ENCODE measurements around the gene BMERB1.
"Not testable (repeated sequence)": the region's sequence is repeated elsewhere in the genome, so short reads cannot be mapped to it uniquely, and the experiment has no call there.

The BMERB1 gene

DNA sequence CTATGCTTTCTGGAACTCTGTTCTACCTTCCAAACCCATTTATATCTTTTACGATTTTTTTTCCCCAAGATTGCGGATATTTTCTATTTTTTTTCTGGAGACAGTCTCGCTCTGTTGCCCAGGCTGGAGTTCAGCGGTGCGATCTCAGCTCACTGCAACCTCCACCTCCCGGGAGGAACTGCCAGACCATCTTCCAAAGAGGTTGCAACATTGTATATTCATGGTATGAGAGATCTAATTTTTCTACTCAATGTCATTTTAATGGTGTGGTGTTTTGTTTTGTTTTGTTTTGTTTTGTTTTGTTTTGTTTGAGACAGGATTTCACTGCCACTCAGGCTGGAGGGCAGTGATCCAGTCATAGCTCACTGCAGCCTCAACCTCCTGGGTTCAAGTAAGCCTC lies 8.5 kb upstream of the BMERB1 start:
- DNase-seq (ENCODE audit: low read depth in 2 of 2), result no peak

DNA sequence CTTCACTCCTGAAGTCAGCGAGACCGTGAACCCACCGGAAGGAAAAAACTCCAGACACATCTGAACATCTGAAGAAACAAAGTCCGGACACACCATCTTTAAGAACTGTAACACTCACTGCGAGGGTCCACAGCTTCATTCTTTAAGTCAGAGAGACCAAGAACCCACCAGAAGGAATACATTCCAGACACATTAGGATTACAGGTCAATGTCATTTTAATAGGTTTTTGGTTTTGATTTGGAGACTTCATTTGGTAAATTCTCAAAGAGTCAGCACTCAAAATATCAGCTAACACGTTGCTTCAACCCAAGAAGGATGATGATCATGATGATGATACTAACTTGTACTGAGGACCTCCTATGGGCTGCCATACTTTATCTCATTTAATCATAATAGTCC lies 7.6 kb upstream of the BMERB1 start:
- no peak for DNase-seq (ENCODE audit: low read depth in 2 of 2)

DNA sequence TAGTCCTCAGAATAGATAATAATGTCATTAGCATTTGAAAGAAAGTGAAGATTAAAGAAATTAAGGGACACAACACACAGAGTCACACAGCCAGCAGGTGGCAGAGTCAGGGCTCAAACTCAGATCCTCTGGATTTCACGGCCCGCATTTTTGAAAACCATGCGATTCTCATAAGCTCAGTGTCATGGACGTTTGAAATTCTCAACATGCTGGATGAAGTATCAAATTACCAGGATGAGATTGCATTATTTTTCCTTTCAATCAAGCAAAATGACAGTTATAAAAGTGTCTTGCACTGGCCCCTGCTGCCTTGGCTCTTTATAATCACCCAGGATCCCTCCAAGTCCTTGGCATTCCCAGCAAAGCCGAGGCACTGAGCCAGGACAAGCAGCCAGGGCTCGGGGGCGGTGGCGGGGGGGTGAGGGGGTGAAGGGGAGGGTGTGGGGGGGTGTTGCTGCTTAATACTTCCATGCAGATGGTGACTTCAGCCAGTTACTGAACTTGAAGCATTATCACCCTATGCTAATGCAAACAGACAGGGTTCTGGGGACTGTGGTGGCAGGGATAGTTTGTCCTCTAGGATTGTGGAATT lies 6.6 kb upstream of the BMERB1 start:
- DNase-seq (ENCODE audit: low read depth in 2 of 2), result peak; percentile 35 to 46

DNA sequence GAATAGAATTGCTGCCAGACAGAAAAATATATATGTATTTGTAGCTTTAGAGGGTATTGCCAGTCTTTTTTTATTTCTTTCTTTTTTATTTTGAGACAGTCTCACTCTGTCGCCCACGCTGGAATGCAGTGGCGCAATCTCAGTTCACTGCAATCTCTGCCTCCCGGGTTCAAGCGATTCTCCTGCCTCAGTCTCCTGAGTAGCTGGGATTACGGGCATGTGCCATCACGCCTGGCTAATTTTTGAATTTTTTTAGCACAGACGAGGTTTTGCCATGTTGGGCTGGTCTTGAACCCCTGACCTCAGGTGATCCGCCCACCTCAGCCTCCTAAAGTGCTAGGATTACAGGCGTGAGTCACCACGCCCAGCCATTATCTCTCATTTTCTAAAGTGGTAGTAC lies 3.5 kb upstream of the BMERB1 start:
- not testable (repeated sequence) for DNase-seq (ENCODE audit: low read depth in 2 of 2)

DNA sequence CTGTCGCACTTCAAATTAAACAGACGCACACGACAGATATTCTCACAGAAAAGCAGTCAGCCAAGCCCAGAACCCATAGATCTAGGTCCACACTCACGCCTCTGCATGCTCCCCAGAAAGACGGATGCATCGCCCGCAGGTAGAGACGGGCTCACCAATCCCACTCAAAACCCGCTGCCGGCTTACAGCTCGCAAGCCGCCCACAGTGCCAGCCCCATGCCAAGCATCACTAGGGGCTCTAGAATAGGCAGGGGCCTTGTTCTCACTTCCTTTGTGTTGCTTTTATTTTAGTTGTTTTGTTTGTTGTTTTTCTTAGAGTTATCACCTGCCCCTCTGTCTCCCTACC lies 336 bp upstream of the BMERB1 start:
- DNase-seq (ENCODE audit: low read depth in 2 of 2), result no peak

DNA sequence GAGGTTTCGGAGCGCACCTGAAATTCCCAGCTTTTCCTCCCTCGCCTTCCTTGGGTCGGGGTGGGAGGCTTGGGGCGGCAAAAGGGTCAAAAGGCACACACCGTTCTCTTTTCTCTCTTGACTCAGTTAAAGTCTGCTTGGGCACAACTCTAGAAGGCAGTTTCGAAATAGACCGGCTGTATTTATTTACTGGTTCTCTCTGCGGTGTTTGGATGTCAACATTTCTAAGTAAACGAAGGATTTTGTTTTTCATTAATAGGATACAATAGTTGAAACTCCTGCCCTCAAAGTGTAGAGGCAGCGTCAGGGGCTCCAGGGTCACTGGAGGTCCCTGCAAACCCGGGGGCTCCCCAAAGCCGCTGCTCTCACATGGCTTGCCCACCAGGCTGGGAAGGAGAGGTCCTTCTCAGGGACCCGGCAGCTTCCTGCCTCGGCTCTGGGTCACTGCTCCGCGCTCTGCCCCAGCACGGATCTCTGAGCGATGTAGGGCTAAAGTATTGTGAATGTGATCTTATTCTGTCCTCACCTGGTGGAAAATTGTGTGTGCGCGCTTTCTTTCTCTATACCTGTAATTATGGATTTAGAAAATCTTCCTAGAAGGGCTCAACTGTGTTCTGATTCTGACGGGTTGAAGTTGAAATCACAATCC lies 952 bp downstream of the BMERB1 start:
- no peak for DNase-seq (ENCODE audit: low read depth in 2 of 2)

DNA sequence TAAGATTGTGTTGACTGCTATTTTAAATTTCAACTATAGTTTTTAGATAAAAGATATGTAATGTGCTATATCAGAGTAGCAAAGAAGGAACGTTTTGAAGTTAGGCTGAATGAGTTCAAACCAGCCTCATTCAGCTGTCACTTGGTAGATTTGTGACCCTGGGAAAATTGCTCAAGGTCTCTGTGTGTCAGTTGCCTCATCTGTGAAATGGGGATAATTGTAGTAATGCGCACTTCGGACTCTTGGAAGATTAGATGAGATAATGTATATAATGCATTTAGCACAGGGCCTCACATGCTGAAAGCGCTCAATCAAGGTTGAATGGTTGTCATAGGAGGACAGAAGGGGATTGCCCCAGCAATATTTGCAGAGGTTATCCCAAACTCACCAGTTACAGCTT lies 4.7 kb downstream of the BMERB1 start:
- no peak for DNase-seq (ENCODE audit: low read depth in 2 of 2)

DNA sequence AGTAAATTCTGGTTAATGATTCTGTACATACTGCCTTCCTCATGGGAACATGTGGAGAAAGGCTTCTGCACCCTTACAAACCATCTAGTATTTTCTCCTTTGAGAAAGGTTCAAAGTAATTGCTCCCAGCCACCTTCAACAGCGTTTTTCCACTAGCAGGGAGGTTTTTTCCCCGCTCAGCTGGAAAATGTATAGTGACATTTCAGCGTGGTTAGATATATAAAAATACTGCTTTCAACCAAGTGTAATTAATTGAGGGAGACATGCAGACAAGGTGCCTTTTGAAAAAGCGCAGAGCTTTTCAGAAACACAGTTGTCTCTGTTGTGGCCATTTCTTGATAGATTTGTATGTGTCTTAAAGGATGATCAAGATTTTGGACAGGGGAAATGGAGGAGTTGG lies 5.1 kb downstream of the BMERB1 start:
- no peak for DNase-seq (ENCODE audit: low read depth in 2 of 2)

DNA sequence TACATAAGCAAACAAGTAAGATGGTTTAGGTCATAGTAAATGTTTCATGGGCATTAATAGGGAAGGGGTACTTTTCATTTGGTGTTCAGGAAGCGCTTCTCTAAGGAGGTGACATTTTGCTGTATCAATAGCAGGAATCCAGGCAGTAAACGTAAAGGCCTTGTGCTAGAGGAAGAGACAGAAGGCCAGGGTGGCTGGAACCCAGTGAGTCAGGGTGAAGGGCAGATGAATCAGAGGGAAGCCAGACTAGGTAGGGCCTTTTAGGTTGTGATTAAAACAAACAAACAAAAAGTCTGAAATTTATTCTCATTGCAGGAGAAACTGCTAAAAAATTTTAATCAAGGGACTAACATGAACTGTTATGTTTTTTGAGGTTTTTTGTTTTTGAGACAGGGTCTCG lies 6.5 kb downstream of the BMERB1 start:
- DNase-seq (ENCODE audit: low read depth in 2 of 2), result no peak

DNA sequence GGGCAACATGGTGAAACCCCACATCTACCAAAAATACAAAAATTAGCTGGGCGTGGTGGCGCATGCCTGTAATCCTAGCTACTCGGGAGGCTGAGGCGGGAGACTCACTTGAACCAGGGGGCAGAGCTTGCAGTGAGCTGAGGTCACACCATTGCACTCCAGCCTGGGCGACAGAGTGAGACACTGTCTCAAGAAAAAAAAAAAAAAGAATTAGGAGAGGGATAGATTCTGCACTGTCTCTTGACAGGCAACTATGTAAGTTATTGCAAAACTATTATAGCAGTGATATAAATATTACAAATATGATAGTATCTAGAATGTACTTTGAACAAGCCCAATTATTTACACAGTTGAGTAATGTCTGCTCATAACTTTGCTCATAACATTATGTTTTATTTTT lies 7.8 kb downstream of the BMERB1 start:
- DNase-seq (ENCODE audit: low read depth in 2 of 2), result not testable (repeated sequence)

DNA sequence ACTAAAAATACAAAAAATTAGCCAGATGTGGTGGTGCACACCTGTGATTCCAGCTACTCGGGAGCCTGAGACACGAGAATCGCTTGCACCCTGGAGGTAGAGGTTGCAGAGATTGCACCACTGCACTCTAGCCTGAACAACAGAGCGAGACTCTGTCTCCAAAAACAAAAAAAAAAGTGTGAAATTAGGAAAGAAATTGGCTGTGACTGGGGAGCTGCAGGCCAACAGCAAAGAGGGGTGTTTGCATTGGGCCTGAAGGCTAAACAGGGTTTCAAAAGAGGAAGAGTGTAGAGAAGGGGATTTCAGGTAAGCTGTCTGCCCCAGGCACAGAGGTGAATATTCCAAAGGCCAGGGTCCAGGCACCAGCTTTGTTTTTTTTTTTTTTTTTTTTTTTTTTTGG lies 9.4 kb downstream of the BMERB1 start:
- DNase-seq (ENCODE audit: low read depth in 2 of 2), result no peak

DNA sequence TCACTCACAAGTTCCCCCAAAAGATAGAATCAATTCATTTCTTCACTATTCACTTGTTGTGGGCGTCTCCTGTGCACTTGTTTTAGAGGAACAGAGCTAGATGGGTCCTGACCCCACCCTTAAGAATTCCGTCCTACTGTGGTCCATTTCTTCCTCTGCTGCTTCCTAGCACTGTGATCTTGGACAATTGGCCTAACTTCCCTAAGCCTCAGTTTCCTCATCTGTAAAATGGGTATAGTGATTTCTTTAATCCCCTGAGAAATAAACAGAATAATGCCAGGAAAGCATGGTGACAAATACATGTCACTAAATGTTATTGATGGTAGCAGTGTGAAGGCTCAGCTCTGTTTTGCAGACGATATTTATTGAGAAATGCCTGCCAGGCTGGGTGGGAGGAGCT lies 9.9 kb downstream of the BMERB1 start:
- DNase-seq (ENCODE audit: low read depth in 2 of 2), result no peak

DNA sequence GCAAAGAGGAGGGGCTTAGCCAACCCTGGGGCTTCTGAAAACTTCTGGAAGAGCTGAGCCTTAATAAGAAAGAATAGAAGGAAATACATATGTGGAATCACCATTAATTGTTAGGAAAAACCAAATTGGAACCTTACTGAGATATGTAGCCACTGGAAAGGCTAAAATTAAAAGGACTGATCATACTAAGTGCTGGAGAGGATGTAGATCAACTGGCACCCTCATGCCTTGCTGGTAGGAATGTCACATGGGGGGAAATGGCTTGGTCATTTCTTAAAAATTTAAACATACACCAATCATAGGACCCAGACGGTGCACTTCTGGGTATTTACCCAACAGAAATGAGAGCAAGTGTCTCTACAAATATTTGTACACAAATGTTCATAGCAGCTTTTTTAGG lies 11.1 kb downstream of the BMERB1 start:
- no peak for DNase-seq (ENCODE audit: low read depth in 2 of 2)

DNA sequence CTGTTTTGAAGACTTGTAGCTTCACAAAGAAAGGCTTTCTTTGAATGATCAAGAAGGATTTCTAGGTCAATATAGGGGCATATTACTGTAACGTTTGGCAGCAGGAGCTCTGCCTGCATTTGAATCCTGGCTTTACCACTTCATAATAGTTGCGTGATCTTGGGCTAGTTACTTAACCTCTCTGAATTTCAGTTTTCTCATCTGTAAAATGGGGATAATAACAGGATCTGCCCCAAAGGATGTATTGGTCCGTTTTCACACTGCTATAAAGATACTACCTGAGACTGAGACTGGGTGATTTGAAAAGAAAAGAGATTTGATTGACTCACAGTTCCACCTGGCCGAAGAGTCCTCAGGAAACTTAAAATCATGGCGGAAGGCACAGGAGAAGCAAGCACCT lies 12.5 kb downstream of the BMERB1 start:
- no peak for DNase-seq (ENCODE audit: low read depth in 2 of 2)

DNA sequence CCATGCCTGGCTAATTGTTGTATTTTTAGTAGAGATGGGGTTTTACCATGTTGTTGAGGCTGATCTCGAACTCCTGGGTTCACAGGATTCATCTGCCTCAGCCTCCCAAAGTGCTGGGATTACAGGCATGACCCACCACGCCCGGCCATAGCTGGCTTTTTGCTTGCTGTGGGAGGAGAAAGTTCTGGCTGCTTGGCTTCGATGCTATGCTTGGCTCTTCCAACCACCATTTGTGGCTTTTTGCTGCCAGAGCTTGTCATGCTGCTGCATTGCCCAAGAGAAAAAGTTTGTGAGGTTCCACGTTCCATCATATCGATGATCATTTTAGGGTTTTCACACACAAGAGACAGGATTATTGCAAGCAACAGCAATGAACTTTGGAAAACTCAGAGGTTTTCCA lies 16.2 kb downstream of the BMERB1 start:
- DNase-seq (ENCODE audit: low read depth in 2 of 2), result no peak

DNA sequence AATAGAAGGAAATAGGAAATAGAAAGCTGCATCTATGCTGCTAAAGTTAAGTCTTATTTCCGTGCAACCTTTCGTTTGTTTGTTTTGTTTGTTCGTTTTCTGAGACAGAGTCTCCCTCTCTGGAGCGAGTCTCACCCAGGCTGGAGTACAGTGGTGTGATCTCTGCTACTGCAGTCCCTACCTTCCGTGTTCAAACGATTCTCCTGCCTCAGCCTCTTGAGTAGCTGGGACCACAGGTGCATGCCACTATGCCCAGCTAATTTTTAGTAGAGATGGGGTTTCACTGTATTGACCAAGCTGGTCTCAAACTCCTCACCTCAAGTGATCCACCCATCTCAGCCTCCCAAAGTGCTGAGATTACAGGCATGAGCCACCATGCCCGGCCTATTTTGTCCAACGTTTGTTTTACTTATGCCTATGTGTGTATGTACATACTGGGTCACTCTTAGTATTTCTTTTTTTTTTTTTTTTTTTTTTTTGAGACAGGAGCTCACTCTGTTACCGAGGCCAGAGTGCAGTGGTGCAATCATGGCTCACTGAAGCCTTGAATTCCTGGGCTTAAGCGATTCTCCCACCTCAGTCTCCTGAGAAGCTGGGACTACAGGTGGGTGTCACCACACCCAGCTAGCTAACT lies 16.8 kb downstream of the BMERB1 start:
- no peak for DNase-seq (ENCODE audit: low read depth in 2 of 2)

DNA sequence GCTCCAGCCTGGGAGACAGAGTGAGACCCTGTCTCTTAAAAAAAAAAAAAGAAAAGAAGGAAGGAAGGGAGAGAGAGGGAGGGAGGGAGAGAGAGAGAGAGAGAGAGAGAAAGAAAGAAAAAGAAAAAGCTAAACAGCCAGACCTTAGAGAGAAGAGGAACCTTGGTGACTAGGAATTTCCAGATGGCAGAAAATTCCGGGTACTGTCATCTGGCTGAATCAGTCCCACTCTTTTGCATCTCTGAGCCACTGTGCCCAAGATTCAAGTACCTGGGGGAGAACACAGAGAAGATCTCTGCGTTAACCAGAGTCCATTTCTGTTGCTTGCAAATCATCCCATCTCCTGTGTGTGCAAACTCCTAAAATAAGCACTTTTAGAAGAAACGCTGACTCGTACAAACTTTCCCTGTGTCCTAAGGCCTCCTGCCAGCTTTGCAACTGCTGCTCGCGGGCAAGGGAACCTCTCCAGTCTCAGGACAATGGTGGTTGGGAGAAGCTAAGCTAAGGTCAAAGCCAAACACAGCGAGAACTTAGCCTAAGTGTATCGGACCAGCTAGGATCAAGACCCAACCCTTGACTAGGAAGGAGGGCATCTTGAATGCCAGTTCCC lies 18.0 kb downstream of the BMERB1 start:
- DNase-seq (ENCODE audit: low read depth in 2 of 2), result no peak

DNA sequence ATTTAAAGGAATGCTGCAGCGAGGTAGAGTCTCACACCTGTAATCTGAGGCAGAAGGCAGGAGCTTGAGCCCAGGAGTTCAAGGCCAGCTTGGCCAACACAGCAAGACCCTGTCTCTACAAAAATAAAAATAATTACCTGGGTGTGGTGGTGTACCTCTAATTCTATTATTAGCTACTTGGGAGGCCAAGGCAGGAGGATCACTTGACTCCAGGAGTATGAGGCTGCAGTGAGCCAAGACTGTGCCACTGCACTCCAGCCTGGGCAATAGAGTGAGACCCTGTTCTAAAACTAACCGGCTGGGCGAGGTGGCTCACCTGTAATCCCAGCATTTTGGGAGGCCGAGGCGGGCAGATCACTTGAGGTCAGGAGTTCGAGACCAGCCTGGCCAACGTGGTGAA lies 18.9 kb downstream of the BMERB1 start:
- DNase-seq (ENCODE audit: low read depth in 2 of 2), result not testable (repeated sequence)

DNA sequence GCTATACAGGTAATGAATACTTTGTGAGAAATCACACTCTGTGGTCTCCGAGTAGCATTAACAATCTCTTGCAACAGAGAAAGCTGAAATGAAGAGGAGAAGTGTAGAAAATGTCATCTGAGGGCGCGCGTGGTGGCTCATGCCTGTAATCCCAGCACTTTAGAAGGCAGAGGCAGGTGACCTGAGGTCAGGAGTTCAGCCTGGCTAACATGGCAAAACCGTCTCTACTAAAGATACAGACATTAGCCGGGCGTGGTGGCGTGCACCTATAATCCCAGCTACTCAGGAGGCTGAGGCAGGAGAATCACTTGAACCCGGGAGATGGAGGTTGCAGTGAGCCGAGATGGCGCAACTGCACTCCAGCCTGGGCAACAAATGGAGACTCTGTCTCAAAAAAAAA lies 20.5 kb downstream of the BMERB1 start:
- not testable (repeated sequence) for DNase-seq (ENCODE audit: low read depth in 2 of 2)

DNA sequence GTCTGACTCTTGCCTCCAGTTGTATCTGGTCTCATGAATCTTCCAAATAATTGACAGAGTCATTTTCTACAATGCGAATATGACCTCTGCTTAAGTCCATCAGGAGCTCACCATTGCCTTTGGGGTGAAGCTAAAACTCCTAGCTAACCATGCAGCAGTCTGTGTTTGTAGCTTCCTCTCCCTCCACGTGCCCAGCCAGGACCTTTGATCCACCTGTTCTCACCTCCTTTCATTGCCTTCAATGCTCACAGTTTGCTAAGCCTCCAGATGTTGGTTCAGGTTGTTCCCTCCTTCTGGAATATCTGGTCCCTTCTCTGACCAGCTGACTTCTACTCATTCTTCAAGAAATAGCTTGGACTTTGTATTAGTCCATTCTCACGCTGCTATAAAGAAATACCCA lies 23.0 kb downstream of the BMERB1 start:
- no peak for DNase-seq (ENCODE audit: low read depth in 2 of 2)

DNA sequence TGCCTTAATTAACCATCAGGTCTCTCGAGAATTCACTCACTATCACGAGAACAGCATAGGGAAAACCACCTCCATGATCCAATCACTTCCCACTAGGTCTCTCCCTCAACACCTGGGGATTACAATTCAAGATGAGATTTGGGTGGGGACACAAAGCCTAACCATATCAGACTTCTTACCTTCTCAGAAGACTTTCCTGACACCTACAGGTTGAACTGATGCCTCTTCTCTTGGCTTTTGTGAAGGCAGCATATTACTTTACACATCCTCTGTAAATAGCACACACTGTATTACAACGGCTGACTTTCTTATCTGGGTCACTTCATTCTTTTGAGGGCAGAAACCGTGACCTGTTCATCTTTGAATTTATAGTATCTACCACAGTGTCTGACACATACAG lies 23.6 kb downstream of the BMERB1 start:
- DNase-seq (ENCODE audit: low read depth in 2 of 2), result no peak

DNA sequence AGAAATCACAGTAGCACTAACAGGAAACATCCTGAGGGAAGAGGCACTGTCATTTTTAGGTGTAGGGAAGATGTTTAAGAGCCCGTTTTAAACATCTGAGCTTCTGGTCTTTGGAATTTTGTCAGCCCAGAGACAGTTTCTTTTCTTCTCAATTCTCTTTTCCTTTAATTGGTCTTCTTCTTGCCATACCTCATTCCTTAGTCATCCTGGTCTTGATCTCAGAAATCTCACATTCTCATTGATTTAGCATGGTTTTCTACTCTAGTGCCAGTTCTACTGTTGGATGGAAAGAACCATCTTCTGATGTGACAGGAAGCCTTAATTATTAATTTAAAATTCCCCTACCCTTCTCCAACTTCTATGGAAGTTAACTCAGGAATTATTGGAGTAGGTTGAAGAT lies 25.4 kb downstream of the BMERB1 start:
- no peak for DNase-seq (ENCODE audit: low read depth in 2 of 2)

DNA sequence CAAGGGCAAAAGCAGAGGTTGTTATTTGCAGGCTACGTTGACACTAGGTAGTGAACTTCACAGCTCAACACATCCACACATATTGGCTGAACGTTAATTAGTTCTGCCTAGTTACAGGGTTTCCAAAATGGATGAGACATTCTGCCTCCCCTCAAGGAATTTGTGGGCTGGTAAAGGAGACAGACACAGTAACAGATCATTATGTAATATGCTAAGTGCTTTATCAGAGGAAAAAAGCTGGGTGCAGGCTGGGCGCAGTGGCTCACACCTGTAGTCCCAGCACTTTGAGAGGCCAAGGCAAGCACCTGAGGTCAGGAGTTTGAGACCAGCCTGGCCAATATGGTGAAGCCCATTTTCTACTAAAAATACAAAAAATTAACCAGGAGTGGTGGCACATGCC lies 26.2 kb downstream of the BMERB1 start:
- no peak for DNase-seq (ENCODE audit: low read depth in 2 of 2)
